Activated CD8-positive, alpha-beta memory T cell treated with anti-CD3 and anti-CD28 coated beads, Interleukin-2, amount 50 U/mL, for 48 hours (primary cell): ENCODE results near the gene RIT2.

ENCODE experiments used
- DNase-seq: peaks from one replicate; pipeline ENCODE4 v3.0.0-alpha.2; 2020

The RIT2 gene

DNA sequence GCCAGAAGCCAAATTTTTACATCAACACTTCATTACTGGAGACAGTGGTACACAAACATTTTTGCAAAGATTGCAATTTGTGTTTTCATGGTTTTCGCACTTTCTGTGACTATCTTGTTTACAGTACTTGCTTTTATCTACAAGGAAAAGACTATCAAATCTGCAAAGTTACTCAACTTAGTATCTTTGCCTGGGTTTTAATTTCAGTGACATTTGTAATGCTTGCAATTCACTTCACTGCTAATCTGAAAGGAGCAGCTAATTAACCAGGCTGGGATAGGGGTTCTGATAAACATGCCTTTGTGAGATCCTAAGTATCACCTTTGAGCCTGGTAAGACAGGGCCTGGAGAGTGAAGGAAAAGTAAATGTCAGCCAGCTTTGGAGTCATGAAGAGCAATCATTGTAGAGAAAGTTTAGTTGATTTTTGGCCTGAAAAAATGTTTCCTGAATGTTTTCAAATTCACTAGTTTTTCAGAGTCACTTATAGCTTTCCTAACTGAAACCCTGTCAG, 194.2 kb downstream of the RIT2 start:
- DNase-seq, result no peak

DNA sequence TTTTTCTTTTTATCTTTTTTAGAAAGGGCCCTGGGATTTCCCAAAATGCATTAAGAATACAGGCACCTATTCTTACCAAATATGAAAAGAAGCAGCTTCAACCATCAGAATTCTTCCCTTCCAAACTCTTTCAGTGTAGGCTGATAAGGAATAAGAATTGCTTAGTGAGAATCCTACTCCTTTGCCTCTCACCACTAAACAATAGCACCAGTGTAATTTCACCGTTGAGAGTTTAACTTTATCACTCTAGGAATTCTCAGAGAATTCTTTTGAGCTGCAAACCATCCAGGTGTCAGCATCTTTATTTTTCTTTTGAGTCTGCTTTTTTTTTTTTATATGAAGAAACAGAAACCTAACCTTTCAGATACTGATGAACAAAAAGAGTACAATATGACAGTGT, 194.9 kb downstream of the RIT2 start:
- DNase-seq, result no peak

- DNase-seq, result no peak
Observed at GRCh38 chr18:42915299-42915698, 200.2 kb downstream of the RIT2 start.

GRCh38 chr18:42914476-42914875, 201.0 kb downstream of the RIT2 start:
- no peak for DNase-seq

GRCh38 chr18:42909095-42909494, 206.4 kb downstream of the RIT2 start:
- DNase-seq, result no peak

DNA sequence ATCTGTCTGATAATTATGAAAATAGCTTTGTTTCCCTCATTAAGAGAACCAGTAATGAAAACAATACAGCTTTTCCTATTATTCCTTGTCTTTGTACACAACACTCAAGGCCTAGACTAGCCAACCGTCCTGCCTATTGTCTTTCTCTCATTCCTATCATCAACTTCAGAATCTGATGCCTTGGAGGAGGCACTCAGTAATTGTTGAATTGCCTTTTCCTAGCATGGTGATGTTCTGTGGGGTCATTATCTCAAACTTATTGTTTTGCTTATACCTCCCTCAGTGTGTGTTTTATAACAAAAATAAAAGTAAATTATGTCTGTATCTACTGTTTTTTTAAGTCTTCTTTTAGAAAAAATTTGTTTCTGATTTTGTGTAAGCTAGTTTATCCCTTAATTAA, 208.7 kb downstream of the RIT2 start:
- DNase-seq, result no peak

GRCh38 chr18:42901161-42901560, 214.3 kb downstream of the RIT2 start:
- DNase-seq, result no peak

DNA sequence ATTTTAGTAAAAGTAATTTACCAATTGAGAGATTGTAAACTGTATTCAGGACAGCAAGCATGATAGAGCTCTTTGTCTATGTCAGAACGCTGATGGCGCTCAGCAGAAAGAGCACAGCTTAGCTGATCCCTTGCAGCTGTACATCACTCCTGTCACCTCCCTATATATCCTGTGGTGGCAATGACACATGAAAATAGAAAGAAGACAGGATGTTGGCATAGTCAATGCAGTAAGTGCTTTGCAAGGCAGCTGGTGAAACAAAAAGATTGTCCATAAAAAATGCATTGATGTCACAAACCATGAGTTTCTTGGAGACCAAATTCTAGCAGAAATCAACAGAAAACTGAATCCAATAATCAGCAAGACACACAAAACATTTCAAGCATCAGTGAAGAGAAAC, 221.5 kb downstream of the RIT2 start:
- no peak for DNase-seq

DNA sequence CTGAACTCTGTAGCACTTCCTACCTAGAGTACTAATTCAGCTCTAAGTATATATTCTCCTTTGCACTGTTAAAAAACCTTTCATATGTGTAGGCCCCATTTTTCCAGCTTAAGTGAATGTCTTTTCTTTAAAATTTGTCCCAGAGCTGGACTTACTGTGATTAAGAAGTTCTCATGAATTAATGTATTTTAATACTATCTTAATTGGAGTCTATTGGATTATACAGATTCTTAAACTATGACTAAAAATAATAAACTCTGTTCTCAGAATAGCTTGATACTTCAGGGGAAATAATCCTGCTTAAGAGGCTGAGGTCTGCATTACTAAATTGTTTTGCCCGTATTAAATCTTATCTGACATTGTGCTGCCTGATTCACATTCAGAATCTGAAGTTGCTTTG, 223.3 kb downstream of the RIT2 start:
- DNase-seq, result no peak

GRCh38 chr18:42891705-42892104, 223.8 kb downstream of the RIT2 start:
- no peak for DNase-seq

- DNase-seq, result no peak
Observed at GRCh38 chr18:42883169-42883568, 232.3 kb downstream of the RIT2 start.

- DNase-seq, result no peak
Observed at GRCh38 chr18:42882122-42882521, 233.4 kb downstream of the RIT2 start.

- no peak for DNase-seq
Observed at GRCh38 chr18:42872838-42873237, 242.6 kb downstream of the RIT2 start.

DNA sequence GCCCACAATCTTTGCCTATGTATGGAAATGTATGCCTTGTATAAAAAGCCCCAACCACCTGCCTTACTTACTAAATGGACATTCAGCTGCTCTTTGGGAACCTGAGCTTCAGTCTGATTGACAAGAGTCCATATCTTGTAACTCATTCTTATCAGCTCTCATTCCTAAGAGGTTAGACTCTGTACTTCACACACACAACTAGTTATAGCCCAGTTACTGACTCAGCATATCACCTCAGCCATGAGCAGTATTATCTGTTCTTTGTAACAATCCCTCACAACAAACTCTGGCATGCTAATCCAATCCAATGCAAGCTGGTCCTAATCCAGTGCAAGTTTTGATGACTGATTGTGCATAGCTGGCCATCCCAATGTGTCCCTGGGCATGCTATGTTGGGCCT, 250.6 kb downstream of the RIT2 start:
- DNase-seq, result no peak

DNA sequence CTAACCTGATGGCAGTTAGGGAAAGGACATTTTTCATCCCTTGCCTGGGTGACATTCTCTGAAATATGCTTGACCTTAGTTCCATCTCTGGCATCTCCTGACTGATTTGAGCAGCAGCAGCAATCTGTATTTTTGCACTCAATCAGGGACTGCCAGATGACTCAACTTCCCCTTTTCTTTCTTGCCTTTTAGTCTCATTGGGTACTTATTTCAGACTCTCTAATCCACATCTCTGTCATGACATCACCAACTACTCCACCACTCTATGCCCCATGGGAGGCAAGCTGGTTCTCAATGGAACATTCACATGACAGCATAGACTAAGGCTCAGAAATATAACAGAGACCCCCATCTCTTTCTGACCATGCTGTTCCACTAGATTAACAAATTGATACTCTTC, 254.2 kb downstream of the RIT2 start:
- no peak for DNase-seq

- DNase-seq, result no peak
Observed at GRCh38 chr18:42860548-42860947, 254.9 kb downstream of the RIT2 start.

DNA sequence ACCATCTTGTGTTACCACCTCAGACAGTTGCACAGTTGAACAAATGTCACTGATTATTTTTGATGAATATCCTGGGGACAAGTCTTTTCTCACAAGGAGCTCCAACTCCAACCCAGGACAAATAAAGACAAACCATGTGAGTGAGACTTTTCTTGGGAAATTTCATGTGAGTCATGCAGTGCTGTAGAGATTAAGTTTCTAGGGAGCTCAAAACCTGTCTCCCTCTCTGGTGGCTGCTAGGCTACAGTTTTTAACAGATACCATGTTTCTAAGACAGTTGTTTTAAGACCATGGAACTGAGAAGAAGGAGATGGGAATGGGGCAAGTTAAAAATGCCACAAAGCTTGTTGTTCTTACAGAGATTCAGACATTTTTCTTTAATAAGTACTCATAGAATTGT, 255.5 kb downstream of the RIT2 start:
- no peak for DNase-seq

GRCh38 chr18:42854558-42854957, 260.9 kb downstream of the RIT2 start:
- no peak for DNase-seq

- DNase-seq, result no peak
Observed at GRCh38 chr18:42850174-42851083, 265.1 kb downstream of the RIT2 start.

GRCh38 chr18:42839408-42839807, 276.1 kb downstream of the RIT2 start:
- no peak for DNase-seq

DNA sequence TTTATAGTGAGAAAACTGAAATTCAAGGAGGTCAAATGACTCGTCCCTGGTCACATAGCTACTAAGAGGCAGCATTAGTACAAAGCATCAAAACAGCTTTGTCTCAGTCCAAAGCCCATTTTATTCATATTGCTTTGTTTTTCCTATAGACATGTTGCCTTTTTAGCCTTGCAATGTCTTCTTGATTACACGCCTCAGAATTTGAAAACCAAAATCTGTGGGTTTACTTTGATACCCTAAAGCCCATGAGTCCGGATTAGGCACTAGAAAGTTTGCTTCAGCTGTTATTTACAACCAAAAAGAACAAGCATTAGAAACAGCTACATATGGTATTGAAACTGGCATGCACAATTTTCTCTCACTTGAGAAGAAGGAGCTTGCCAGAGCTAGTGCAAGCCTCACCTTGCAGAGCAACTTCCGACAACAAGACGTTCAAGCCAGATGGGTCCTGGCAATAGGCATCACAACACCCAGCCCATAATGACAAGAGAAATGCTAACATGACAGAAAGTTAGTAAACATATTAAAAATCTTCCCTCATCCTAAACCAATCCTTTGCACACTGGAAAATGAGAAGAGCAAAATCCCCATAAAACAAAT, 276.8 kb downstream of the RIT2 start:
- DNase-seq, result no peak

GRCh38 chr18:42830936-42831335, 284.5 kb downstream of the RIT2 start:
- no peak for DNase-seq

DNA sequence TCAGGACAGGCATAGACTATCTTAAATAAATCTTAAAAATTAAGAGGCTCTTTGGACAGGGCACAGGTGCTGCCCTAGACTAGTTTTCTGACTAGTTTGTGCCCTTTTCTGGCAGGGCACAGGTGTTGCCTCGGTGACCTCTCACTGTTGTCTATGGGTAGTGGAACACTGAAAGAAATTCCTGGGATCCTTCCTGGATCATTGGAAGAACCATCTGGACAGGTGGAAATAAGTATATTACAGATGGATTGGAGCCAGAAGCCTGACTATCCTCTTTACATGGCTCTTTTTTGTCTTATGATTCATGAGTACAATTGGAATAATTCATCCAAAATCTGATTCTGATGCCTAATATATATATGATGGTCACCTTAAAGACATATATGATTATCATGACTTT, 286.6 kb downstream of the RIT2 start:
- no peak for DNase-seq

GRCh38 chr18:42824178-42824577, 291.3 kb downstream of the RIT2 start:
- DNase-seq, result no peak
